GM12801 (cell line): Measurements from ENCODE around the gene BCAS3.

ENCODE experiments used
- CTCF ChIP-seq: IDR thresholded peaks from one replicate; pipeline ENCODE4 v1.5.1; 2011; ENCODE audit warnings: control low read depth; ENCODE audit not compliant: insufficient read length; ENCODE audit errors: extremely low read depth

BCAS3 gene

GRCh38 chr17:60754057-60754604, 76.5 kb downstream of the BCAS3 start:
- no peak for TF ChIP-seq CTCF

- TF ChIP-seq CTCF, result no peak
These were observed 79.8 kb downstream of the BCAS3 start for GRCh38 chr17:60757437-60757836.

- TF ChIP-seq CTCF, result no peak
These were observed 82.1 kb downstream of the BCAS3 start for GRCh38 chr17:60759756-60760155.

GRCh38 chr17:60766778-60767190, 89.1 kb downstream of the BCAS3 start:
- no peak for TF ChIP-seq CTCF

DNA sequence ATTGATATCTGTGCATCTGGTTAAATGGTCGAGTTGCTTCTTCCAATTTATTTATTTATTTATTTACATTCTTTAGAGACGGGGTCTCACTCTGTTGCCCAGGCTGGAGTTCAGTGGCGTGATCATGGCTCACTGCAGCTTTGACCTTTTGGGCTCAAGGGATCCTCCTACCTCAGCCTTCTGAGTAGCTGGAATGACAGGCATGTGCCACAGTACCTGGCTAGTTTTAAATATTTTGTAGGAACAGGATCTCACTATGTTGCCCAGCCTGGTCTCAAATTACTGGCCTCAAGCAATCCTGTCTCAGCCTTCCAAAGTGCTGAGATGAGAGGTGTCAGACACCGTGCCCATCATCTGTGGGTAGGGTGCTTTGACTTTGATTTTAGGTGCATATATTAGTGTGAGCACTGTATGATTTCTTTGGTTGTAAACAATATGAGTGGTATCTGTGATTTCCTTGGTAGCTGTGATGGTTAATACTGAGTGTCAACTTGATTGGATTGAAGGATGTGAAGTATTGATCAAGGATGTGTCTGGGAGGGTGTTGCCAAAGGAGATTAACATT, 90.2 kb downstream of the BCAS3 start:
- TF ChIP-seq CTCF, result no peak

GRCh38 chr17:60769327-60769726, 91.7 kb downstream of the BCAS3 start:
- TF ChIP-seq CTCF, result no peak

DNA sequence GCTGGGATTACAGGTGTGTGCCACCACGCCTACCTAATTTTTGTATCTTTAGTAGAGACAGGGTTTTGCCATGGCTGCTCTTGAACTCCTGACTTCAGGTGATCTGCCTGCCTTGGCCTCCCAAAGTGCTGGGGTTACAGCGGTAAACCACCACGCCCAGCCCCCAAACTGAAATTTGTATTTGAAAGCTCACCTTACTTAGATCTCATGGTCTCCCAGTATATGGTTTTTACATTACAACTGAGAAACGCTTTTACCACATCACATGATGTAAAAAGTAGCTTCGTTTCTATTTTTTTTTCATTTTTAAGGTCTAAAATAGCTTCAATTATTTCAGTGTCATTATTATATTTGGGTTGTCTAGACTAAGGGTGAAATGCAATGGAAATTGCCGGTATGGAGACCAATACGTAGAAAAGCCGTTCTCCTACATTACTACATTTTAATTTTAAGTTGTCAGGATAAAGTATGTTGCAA, 93.3 kb downstream of the BCAS3 start:
- TF ChIP-seq CTCF, result no peak
